ENCODE results near the gene CNOT6.

CNOT6 gene

DNA sequence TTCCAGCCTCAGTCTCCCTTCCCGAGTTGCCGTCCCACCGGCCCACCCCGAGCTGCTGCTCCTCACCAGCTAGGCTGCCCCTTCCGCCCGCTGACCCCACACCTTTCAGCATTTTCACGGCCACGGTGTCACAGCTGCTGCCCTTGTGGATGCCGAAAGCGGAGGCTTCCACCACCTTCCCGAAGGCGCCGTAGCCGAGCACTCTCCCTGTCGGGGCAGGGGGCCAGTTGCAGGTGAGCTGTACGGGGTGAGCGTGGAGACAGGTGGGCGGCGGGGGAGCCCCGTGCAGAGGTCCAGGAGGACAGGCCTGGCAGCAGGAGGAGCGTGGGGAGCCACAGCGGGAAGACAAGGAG is 125.4 kb downstream of the CNOT6 start:
- DNase-seq (ENCODE audit: low read depth in 2 of 2): no peak

DNA sequence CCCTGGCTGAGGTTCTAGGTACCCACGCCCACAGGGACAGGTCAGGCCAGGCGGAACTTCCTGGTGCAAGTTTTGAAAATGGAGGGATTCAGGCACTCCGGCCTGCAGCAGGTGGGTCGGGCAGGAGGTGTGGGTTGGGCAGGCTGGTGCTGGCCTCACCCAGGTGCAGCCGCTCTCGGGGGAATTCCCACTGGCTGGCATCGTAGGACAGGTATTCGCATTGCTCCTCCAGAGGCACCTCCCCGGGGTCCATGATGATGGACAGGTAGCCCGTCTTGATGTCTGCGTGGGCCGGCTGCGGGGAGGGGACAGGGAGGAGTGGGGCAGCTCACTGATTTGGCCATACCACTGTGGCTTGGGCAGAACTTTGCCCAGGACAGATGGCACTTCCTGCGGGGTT is 125.8 kb downstream of the CNOT6 start:
- no peak for DNase-seq (ENCODE audit: low read depth in 2 of 2)

- DNase-seq (ENCODE audit: low read depth in 2 of 2): no peak
These were observed 127.1 kb downstream of the CNOT6 start for GRCh38 chr5:180621311-180621710.

- DNase-seq (ENCODE audit: low read depth in 2 of 2): no peak
These were observed 128.7 kb downstream of the CNOT6 start for GRCh38 chr5:180622910-180623309.

GRCh38 chr5:180623411-180623834 is 129.2 kb downstream of the CNOT6 start:
- no peak for DNase-seq (ENCODE audit: low read depth in 2 of 2)

DNA sequence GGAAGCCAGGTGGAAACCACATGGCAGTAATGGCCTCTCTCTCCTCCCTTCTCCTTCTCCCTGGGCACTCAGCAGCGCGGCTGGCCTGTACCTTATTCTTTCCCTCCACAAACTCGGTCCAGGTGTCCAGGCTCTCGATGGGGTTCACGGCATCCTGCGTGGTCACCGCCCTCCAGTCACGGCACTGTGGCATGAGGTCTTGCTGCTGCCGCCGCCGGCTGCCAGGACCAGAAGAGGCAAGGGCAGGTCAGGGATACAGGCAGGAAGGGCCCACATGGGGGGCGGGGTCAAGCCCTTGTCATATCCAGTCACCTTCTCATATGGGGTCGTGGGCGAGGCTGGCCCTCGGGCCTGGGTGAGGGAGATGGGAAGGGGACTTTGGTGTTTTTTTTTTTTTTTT is 129.7 kb downstream of the CNOT6 start:
- DNase-seq (ENCODE audit: low read depth in 2 of 2): no peak

- no peak for DNase-seq (ENCODE audit: low read depth in 2 of 2)
These were observed 130.4 kb downstream of the CNOT6 start for GRCh38 chr5:180624587-180624986.

DNA sequence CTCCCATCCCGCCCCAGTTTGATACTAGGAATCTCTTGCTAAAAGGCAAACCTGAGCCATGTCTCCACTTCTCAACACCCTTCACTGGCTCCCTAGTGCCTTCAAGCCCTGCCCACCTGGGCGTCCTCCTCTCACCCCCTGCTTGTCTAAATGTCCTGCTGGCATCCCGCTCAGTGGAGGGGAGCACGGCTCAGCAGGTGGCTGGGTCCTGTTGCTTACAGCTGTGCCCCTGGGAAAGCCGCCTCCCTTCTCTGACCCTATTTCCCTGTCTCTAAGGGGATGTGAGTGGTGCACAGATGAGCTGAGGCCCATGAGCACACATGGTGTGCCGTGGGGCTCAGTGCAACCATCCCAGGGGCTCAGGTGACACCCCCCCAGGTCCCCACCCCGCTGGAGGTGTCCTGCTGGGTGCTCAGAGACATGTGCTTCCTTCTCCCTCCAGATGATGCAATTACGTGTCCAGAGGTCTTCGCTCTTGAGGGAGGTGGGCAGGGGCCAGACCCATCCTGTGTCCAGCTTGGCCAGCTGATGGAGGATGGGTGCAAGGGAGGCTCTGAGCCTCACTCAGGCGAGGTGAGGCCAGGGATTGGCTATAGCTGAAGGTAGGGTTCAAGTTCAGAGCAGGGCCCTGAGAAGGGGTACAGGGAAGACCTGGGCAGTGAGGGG is 131.1 kb downstream of the CNOT6 start:
- no peak for DNase-seq (ENCODE audit: low read depth in 2 of 2)

GRCh38 chr5:180625791-180626660 is 131.8 kb downstream of the CNOT6 start:
- DNase-seq (ENCODE audit: low read depth in 2 of 2): no peak

DNA sequence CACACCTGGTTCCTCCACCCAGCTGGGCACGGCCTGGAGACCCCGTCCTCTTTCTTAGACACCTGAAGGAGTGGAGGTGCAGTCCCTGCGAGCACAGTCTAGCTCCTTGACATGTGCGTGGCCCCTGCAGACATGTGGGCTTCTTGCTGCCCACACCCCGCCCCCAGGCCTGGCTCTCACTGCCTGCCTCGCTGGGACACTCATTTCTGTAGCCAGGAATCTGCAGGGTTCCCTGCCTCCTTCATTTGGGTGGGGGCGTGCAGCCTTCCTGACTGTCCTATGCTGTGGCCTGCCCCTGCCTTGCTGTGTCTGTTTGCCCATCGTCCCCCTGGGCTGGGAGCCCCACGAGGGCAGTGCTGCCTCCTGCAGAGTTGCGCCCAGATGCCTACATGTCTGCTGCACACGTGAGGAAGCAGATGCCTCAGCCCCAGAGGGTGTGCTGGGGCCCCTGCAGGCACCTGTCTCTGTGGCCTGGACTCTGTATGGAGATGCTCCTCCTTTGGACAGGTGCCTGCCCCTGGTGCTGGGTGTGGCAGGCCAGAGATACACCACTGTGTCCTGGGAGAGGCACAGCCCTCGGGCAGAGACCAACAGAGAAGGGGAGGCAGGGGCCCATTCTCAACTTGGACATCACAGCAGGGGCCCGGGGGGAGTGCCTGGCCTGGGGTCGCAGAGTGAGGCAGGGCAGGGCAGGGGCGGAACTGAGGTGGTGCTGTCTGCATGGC is 132.6 kb downstream of the CNOT6 start:
- DNase-seq (ENCODE audit: low read depth in 2 of 2): no peak

DNA sequence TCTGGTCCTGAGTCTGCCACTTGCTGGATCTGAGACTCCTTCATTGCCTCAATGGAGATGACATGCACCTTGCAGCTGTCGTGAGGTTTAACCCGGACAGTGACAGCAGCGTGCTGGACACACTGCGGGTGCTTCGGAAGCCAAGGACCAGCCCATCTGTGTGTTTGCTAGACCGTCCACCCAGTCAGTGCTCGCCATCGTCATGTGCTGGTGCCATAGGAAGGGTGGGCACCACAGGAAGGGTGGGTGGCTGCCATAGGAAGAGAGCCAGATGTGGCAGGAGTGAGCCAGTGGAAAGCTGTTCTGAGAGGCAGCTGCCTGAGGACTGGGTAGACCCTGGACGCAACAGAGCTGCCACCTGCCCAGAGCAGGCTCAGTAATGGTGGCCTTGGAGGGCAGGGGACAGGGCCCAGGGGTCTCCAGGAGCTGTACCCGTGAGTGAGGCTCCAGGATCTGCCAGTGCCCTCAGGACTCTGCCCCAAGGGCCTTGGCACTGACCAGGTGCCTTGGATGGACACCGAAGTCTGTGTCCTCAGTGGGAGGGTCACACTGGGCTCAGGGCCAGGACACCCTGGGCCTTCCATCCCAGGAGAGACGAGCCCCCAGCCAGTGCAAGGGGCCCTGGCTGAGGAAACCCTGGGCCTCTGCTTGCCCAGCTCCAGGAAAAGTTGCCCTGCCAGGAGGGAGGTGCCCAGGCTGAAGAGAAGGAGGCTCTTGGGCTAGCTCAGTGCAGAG is 133.4 kb downstream of the CNOT6 start:
- DNase-seq (ENCODE audit: low read depth in 2 of 2): no peak
